Fibroblast of skin of abdomen (primary cell): ENCODE results near the gene ZNHIT6. TPM values are rescaled to one million over a fixed set of nuclear protein-coding genes. Genes with fewer than 3 reads are reported as not detected.
"Not testable (repeated sequence)": the region's sequence is repeated elsewhere in the genome, so short reads cannot be mapped to it uniquely, and the experiment has no call there.

ENCODE experiments used
- DNase-seq: peaks from one replicate; pipeline ENCODE4 v3.0.0-alpha.2; 2013
- polyA plus RNA-seq, 2 experiments: library from polyadenylated mRNA; unstranded; fragments of 120-200 nt; gene quantifications; one replicate each; pipeline ENCODE4 v1.2.1, GENCODE V29; 2013; ENCODE audit not compliant: insufficient read length in 2 of 2

Gene ZNHIT6
- polyA plus RNA-seq (2013, experiment 1 of 2; ENCODE audit: insufficient read length), result 23.2 TPM
- 21.7 TPM for polyA plus RNA-seq (2013, experiment 2 of 2; ENCODE audit: insufficient read length)

DNA sequence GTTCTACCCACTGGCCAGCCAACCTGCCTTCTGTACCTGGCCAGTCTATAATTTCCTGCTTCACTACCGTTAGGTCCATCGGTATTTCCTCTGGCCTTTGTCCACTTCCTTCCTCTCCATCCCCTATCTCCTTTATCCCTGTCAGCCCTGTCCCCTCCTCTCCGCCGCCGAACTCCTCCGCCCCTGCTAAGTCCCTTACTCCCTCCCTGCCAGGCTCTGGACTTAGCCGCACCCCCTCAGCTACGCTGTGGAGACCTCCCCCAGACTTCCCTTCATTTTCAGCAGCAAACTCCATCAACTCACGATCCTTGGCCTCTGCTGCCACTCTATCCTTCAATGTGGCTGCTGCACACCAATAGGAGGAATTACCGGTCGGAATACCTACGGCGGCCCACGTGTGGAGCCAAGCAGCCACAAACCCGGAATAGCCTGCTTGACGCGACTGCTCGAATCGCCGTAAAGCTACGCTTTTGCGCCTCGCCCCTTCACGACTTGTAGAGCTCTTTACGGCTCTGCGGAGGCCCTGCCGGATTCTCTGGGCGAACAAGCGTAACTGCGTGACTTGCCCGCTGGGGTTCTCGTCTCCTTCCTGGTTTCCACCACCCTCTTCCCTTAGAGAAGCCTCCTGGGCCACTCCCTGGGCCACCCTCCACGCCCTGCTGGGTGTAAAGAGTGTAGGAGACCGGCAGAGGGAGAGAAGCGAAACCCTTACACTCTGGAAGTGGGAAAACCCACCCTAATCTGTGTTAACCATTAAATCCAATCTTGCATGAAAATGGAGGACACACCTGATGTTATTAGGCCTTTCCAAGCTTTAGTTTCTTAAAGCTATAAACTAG lies at the start of gene ZNHIT6:
ZNHIT6 (minus strand) TSS at position 444 of the 839 bp plus-strand sequence; CDS start at position 295, 149 bp downstream.
- DNase-seq, result peak; percentile 97

DNA sequence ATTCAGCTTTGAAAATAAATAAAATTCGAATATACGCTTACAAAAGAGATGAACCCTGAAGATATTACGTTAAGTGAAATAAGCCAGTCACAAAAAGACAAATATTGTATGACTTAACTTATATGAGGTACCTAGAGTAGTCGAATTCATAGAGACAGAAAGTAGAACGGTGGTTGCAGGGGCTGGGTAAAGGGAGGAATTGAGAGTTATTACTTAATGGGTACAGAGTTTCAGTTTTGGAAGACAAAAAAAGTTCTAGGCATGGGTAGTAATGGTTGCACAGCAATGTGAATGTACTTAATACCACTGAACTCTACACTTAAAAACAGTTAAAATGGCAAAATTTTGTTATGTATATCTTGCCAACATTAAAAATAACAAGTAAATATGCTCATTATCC lies 48.6 kb upstream of the ZNHIT6 start:
- no peak for DNase-seq

- DNase-seq, result no peak
Measured at GRCh38 chr1:85748120-85748519, 39.9 kb upstream of the ZNHIT6 start.

GRCh38 chr1:85746777-85747176 lies 38.5 kb upstream of the ZNHIT6 start:
- DNase-seq, result no peak

- no peak for DNase-seq
Measured at GRCh38 chr1:85743814-85744213, 35.6 kb upstream of the ZNHIT6 start.

GRCh38 chr1:85734931-85735330 lies 26.7 kb upstream of the ZNHIT6 start:
- DNase-seq, result no peak

DNA sequence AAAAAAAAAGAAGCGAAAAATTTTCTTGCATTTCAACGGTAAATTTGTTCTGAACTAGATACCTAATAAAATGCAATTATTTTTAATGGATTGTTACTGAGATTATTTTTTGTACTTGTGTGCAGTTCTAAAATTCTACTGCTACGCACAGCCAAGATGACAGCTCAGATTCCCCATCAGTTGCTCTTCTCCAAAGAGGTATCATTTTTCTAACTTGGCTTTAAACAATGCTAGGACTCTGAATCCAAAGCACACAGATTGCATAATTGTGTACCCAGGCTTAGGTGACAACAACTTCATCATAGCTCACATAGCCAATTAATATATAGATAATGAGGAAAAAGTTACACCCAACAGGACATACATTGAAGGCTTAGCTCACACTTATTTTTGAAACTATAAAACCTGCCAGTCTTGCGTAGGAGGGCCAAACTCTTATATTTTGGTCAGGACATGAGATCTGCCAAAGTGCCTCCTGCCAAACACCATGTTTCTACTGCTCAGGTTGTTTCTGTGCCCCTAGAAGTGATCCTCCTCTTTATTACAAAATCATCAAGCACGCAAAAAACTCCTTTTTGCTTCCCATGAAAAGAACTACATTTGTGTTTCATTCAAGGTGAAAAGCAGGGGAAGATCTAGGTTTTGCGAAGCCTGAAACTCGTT lies 10.6 kb upstream of the ZNHIT6 start:
- DNase-seq, result no peak

DNA sequence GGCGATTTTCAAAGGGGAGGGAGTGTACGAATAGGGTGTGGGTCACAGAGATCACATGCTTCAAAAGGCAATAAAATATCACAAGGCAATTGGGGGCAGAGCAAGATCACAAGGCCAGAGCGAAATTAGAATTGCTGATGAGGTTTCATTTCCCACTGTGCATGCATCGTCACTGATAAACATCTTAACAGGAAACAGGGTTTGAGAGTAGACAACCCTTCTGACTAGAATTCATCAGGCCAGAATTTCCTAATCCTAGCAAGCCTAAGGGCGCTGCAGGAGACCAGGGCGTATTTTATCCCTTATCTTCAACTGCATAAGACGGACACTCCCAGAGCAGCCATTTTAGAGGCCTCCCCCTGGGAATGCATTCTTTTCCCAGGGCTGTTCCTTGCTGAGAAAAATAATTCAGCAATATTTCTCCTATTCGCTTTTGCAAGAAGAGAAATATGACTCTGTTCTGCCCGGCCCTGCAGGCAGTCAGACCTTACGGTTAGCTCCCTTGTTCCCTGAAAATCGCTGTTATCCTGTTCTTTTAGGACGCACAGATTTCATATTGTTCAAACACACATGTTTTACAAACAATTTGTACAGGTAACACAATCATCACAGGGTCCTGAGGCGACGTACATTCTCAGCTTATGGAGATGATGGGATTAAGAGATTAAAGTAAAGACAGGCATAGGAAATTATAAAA lies 6.3 kb upstream of the ZNHIT6 start:
- not testable (repeated sequence) for DNase-seq

GRCh38 chr1:85708829-85709227 lies 595 bp upstream of the ZNHIT6 start:
- no peak for DNase-seq

- DNase-seq, result no peak
Measured at GRCh38 chr1:85707267-85707989, 805 bp downstream of the ZNHIT6 start.

- DNase-seq, result no peak
Measured at GRCh38 chr1:85705940-85706339, 2.3 kb downstream of the ZNHIT6 start.

GRCh38 chr1:85700422-85700821 lies 7.8 kb downstream of the ZNHIT6 start:
- DNase-seq, result peak; percentile 48

DNA sequence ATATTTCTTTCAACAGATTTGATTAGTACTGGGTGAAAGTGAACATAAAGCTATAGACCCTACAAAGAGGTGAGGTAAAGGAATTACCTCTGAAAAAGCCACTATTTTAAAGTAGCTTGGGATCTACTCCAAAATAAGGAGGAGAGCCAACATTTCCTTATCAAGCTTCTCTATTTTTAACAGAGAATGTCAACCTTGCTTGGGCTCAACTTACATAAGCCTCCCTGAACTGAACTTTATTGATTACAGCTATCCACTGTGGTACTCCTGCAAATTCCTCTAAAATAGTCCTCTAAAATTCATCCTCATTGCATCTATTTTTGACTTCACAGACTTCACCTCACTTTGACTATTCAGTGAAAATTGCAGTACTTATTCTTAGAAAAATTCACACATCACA lies 10.3 kb downstream of the ZNHIT6 start:
- no peak for DNase-seq

DNA sequence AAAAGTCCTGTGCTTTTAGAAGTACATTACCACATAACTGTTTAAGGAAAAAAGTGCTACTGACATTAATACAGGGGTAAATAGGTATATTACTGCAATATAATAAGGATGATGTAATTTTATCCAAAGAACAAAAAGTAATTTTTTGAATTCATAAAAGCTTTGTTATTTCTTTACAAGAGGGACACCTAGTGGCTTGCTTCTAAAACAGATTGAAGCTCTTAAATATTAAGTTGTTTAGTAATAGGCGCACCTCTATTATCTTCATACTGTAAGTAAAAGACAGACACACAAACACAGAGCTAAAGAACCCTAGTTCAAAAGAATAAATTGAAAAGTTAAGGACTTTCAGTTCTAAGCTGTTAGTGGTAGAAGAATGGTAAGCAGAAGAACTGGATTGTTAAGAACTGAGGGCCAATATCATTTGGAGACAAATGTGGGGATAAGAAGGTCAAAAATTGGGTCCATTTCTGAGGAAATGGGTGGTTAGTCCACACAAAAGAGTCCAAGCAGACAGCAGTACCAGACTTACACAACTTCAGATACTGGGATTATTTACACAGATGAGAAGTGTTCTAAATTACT lies 15.4 kb downstream of the ZNHIT6 start:
- DNase-seq, result peak; percentile 60

DNA sequence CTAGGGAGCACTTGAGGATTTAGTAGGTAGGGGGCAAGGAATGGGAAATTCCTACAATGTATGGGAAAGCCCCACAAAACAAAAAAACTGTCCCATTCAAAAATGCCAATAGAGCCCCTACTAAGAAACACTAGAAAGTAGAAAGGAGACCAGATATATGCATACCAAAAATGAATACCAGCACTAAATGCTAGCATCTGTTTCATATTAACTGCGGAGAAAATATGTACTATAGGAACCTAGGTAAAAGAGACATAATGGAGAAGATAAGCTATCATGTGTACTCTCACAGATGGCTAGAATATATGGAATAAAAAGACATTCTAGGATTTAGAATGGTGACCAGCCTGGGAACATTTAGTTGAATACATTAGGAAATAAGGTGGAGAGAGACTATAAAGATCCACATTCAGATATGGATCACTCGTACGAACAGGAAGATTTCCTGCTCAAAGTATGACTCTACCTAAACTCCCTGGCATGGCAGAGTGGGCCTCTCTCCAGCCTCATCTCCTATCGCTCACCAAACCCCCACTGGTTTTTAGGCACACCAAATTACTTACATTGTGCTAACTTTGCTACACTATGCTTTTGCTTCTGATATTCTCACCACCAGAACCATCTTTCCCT lies 18.3 kb downstream of the ZNHIT6 start:
- DNase-seq, result peak; percentile 45

GRCh38 chr1:85683292-85684025 lies 24.8 kb downstream of the ZNHIT6 start:
- DNase-seq, result no peak

DNA sequence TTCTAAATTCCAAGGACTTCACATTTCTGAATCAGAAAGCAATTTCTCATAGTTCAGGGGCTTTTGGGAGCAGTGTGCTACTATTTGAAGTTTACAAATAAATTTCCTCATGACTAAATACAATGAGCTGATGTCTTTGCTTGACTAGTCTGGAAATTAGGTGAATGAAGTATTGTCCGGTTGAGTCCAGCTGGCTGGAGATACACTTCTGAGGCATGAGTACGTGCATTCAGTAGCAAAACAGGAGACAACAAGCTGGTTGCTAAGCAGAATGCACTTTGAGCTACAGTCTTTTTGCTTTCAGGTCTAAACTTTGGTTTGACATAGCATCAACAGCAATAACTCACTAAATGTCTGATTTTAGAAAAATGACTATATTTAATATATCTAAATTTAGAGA lies 27.1 kb downstream of the ZNHIT6 start:
- DNase-seq, result peak; percentile 29

- no peak for DNase-seq
Measured at GRCh38 chr1:85678193-85678592, 30.0 kb downstream of the ZNHIT6 start.

- no peak for DNase-seq
Measured at GRCh38 chr1:85677656-85678055, 30.6 kb downstream of the ZNHIT6 start.

- no peak for DNase-seq
Measured at GRCh38 chr1:85672031-85672660, 36.1 kb downstream of the ZNHIT6 start.
